ENCODE measurements around the gene NEBL. TPM values are rescaled to one million over a fixed set of nuclear protein-coding genes. Genes with fewer than 3 reads are reported as not detected.

The NEBL gene
- total RNA-seq, 1 donor from 2014 or later, result 24.5 TPM

DNA sequence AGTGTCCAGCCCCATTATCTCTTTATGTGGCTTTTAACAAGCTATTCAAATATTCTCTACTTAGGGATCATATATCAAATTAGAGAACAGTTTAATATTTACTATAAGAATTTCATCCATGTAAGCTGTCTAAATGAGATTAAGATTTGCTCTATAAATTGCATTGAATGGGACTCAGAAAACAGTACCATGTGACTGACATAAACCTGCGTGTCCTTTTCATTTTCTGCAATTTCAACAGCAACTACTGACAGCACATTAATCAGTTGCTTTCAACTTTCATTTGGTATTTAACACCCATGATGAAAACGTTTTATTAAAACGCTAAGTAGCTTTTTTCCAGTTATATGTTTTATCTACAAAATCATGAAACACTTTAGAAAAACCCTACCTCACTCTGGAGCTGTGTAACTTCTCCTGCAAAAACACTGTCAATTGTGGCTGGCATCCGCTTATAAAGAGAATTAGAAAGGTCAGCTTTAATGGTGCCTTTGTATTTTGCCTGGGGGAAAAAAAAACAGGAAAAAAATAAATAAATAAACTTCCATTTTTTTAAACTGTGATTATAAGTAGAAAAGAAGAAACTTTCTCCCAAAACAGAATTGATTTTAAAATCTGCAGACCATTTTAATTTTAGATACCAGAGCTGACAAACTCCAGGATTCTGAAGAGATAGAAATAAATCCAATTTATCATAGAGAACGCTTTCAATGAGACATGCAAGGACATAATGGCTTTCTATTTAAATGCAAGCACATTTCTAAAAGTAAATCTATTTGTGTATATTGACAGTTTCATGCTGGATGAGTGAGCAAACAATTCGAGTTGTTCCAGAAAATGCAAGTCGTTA, 9.2 kb downstream of the NEBL start:
- peaks cover 34% of the 10 kb centered on the region for H3K4me1 Mint-ChIP-seq (ENCODE audit: unreplicated experiment)
- no peak for DNase-seq (ENCODE audit: extremely low spot score, unreplicated experiment)
- H3K4me3 Mint-ChIP-seq, result no peak overlapping the region
- H3K27me3 Mint-ChIP-seq, result no peaks in the 10 kb centered on the region
- no peak overlapping the region for H3K27ac Mint-ChIP-seq
- TF ChIP-seq CTCF (conservative IDR thresholded peaks at IDR 0.05), result no peak
- no peaks in the 10 kb centered on the region for H3K9me3 Mint-ChIP-seq
- H3K36me3 Mint-ChIP-seq, result no peaks in the 10 kb centered on the region

DNA sequence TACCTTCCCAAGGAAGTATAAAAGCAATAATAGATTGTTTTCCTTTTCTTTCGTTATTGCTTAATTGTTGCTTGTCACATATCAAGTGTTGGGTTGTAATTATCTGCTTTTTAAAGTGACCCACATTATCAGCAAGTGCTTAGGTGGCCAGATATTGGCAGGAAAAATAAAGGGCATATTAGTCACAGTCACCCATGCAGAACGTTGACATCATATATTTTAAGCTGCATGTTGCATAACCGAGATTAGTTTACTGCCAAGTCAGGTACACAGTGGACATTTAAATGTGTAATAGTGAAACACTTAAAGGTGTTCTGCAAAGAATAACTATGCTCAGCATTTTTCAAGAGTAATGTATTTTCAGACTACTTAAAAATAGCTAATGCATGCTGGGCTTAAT, 11.4 kb downstream of the NEBL start:
- Mint-ChIP-seq H3K27ac (no peak overlapping the region), H3K9me3 (no peaks in the 10 kb centered on the region), H3K36me3 (peaks cover 4% of the 10 kb centered on the region), H3K4me3 (no peak overlapping the region), H3K27me3 (no peaks in the 10 kb centered on the region), H3K4me1 (ENCODE audit: unreplicated experiment) (peaks cover 20% of the 10 kb centered on the region)
- no peak for TF ChIP-seq CTCF (conservative IDR thresholded peaks at IDR 0.05)
- no peak for DNase-seq (ENCODE audit: extremely low spot score, unreplicated experiment)

GRCh38 chr10:20883552-20883951, 13.6 kb downstream of the NEBL start:
- Mint-ChIP-seq H3K9me3 (no peaks in the 10 kb centered on the region), H3K4me1 (ENCODE audit: unreplicated experiment) (peaks cover 8% of the 10 kb centered on the region), H3K27me3 (no peaks in the 10 kb centered on the region), H3K36me3 (peaks cover 4% of the 10 kb centered on the region), H3K4me3 (no peak overlapping the region), H3K27ac (no peak overlapping the region)
- DNase-seq (ENCODE audit: extremely low spot score, unreplicated experiment), result no peak
- no peak for TF ChIP-seq CTCF (conservative IDR thresholded peaks at IDR 0.05)

DNA sequence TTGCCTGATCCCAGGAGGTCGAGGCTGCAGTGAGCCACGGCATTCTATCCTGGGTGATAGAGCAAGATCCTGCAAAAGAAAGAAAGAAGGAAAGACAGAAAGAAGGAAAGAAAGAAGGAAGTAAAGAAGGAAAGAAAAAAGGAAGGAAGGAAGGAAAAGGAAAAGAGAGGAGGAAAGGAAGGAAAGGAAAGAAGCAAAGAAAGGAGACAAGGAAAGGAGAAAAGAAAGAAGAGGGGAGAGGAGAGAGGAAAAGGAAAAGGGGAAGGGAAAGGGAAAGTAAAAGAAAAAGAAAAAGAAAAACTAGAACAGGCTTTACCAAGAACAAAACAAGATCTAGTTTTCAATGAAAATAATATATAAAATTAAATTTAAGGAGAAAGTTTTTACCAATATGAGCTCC, 15.0 kb downstream of the NEBL start:
- H3K27me3 Mint-ChIP-seq, result no peaks in the 10 kb centered on the region
- TF ChIP-seq CTCF (conservative IDR thresholded peaks at IDR 0.05), result no peak
- peaks cover 4% of the 10 kb centered on the region for H3K36me3 Mint-ChIP-seq
- H3K9me3 Mint-ChIP-seq, result peaks cover 4% of the 10 kb centered on the region
- no peak overlapping the region for H3K4me3 Mint-ChIP-seq
- H3K4me1 Mint-ChIP-seq (ENCODE audit: unreplicated experiment), result peaks cover 12% of the 10 kb centered on the region
- no peak overlapping the region for H3K27ac Mint-ChIP-seq
- no peak for DNase-seq (ENCODE audit: extremely low spot score, unreplicated experiment)

GRCh38 chr10:20879136-20879535, 18.0 kb downstream of the NEBL start:
- no peak overlapping the region for H3K27ac Mint-ChIP-seq
- no peak for TF ChIP-seq CTCF (conservative IDR thresholded peaks at IDR 0.05)
- DNase-seq (ENCODE audit: extremely low spot score, unreplicated experiment), result no peak
- H3K27me3 Mint-ChIP-seq, result no peaks in the 10 kb centered on the region
- peaks cover 4% of the 10 kb centered on the region for H3K9me3 Mint-ChIP-seq
- no peak overlapping the region for H3K4me3 Mint-ChIP-seq
- peaks cover 6% of the 10 kb centered on the region for H3K4me1 Mint-ChIP-seq (ENCODE audit: unreplicated experiment)
- peaks cover 4% of the 10 kb centered on the region for H3K36me3 Mint-ChIP-seq

Measured in type B pancreatic cell (in vitro differentiated cells).